ENCODE results near the gene ARHGAP9.
"Not testable (repeated sequence)": the region's sequence is repeated elsewhere in the genome, so short reads cannot be mapped to it uniquely, and the experiment has no call there.

Gene ARHGAP9

DNA sequence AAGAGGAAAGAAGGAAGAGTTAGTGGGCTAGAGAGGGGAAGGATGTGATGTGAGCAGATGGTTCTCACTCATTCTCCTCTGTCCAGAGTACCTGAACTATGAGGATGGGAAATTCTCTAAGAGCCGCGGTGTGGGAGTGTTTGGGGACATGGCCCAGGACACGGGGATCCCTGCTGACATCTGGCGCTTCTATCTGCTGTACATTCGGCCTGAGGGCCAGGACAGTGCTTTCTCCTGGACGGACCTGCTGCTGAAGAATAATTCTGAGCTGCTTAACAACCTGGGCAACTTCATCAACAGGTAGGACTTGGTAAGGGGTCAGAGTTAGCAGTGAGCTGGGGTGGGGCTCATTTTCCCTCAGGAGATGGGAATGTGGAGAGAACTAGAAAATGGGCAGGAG lies 33.0 kb upstream of the ARHGAP9 start:
- Histone ChIP-seq H3K27ac (ENCODE audit: low read depth, low read length) (no peak overlapping the region), H4K20me1 (ENCODE audit: control insufficient read depth, insufficient read depth, low read depth, low read length) (no peaks in the 10 kb centered on the region), H3K4me1 (ENCODE audit: control insufficient read depth, low read length) (peaks cover 6% of the 10 kb centered on the region; the same call in 1 of the 2 replicates), H3K4me2 (ENCODE audit: low read length) (no peak overlapping the region), H3K4me3 (ENCODE audit: low read length) (no peak overlapping the region), H3K9me3 (ENCODE audit: control insufficient read depth, insufficient read depth, low read length) (no peaks in the 10 kb centered on the region), H3K27me3 (ENCODE audit: control insufficient read depth, low read length) (no peaks in the 10 kb centered on the region), H3K9me2 (replicated peaks; ENCODE audit: control insufficient read depth, low read length) (no peaks in the 10 kb centered on the region), H3K79me2 (ENCODE audit: control insufficient read depth, low read length) (peaks cover 10% of the 10 kb centered on the region), H3K36me3 (ENCODE audit: control insufficient read depth, low read length) (peaks cover 78% of the 10 kb centered on the region), H3F3A (ENCODE audit: control insufficient read depth, insufficient read depth) (peaks cover 40% of the 10 kb centered on the region)
- TF ChIP-seq, protein P1, sequence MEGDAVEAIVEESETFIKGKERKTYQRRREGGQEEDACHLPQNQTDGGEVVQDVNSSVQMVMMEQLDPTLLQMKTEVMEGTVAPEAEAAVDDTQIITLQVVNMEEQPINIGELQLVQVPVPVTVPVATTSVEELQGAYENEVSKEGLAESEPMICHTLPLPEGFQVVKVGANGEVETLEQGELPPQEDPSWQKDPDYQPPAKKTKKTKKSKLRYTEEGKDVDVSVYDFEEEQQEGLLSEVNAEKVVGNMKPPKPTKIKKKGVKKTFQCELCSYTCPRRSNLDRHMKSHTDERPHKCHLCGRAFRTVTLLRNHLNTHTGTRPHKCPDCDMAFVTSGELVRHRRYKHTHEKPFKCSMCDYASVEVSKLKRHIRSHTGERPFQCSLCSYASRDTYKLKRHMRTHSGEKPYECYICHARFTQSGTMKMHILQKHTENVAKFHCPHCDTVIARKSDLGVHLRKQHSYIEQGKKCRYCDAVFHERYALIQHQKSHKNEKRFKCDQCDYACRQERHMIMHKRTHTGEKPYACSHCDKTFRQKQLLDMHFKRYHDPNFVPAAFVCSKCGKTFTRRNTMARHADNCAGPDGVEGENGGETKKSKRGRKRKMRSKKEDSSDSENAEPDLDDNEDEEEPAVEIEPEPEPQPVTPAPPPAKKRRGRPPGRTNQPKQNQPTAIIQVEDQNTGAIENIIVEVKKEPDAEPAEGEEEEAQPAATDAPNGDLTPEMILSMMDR (IDR thresholded peaks at IDR 0.05; ENCODE audit: low read depth, low read length, poor library complexity, severe bottlenecking) = no peak
- TF ChIP-seq EZH2phosphoT487 (IDR thresholded peaks at IDR 0.05; ENCODE audit: borderline replicate concordance, low read length) = no peak

DNA sequence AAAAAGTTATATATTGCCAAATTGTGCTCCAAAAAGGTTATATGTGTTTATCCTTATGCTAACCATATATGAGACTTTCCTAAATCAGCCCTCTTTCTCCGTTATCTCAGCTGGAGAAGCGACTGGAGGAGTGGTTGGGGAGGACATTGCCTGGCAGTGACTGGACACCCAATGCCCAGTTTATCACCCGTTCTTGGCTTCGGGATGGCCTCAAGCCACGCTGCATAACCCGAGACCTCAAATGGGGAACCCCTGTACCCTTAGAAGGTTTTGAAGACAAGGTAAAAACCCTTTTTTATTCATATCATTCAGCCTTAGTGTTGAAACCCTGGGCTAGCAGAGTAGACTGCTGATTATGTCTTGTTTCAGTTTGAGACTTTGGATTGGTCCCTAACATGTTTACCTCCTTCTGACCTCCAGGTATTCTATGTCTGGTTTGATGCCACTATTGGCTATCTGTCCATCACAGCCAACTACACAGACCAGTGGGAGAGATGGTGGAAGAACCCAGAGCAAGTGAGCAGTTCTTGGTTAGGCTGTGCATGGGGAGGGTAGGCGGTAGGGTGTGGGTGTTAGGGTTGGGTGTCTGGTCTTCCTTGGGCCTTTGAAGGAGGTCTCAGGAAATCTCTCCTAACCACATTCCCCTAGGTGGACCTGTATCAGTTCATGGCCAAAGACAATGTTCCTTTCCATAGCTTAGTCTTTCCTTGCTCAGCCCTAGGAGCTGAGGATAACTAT lies 32.1 kb upstream of the ARHGAP9 start:
- Histone ChIP-seq H3K4me3 (ENCODE audit: low read length) (no peak overlapping the region), H3K79me2 (ENCODE audit: control insufficient read depth, low read length) (peaks cover under 1% of the 10 kb centered on the region), H3K9me2 (replicated peaks; ENCODE audit: control insufficient read depth, low read length) (no peaks in the 10 kb centered on the region), H3K36me3 (ENCODE audit: control insufficient read depth, low read length) (peaks cover 69% of the 10 kb centered on the region), H3K9me3 (ENCODE audit: control insufficient read depth, insufficient read depth, low read length) (no peaks in the 10 kb centered on the region), H3K4me2 (ENCODE audit: low read length) (no peak overlapping the region), H3F3A (ENCODE audit: control insufficient read depth, insufficient read depth) (peaks cover 33% of the 10 kb centered on the region), H3K4me1 (ENCODE audit: control insufficient read depth, low read length) (no peaks in the 10 kb centered on the region), H3K27me3 (ENCODE audit: control insufficient read depth, low read length) (no peaks in the 10 kb centered on the region), H4K20me1 (ENCODE audit: control insufficient read depth, insufficient read depth, low read depth, low read length) (no peaks in the 10 kb centered on the region), H3K27ac (ENCODE audit: low read depth, low read length) (no peak overlapping the region)
- no peak for TF ChIP-seq EZH2phosphoT487 (IDR thresholded peaks at IDR 0.05; ENCODE audit: borderline replicate concordance, low read length)
- TF ChIP-seq, protein P1 (IDR thresholded peaks at IDR 0.05; ENCODE audit: low read depth, low read length, poor library complexity, severe bottlenecking) = no peak

DNA sequence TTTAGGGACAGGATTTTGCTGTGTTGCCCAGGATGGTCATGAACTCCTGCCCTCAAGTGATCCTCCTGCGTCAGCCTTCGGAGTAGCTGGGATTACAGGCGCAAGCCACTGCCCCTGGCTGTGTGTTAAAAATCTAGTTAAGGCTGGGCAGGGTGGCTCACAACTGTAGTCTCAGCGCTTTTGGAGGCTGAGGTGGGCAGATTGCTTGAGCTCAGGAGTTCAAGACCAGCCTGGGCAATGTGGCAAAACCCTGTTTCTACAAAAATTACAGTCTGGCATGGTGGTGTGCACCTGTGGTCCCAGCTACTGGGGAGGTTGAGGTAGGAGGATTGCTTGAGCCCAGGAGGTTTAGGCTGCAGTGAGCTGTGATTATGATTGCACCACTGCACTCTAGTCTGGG lies 31.5 kb upstream of the ARHGAP9 start:
- Histone ChIP-seq H3K9me2 (replicated peaks; ENCODE audit: control insufficient read depth, low read length) (no peaks in the 10 kb centered on the region), H3K27ac (ENCODE audit: low read depth, low read length) (no peak overlapping the region), H3F3A (ENCODE audit: control insufficient read depth, insufficient read depth) (peaks cover 28% of the 10 kb centered on the region), H3K9me3 (ENCODE audit: control insufficient read depth, insufficient read depth, low read length) (no peaks in the 10 kb centered on the region), H3K79me2 (ENCODE audit: control insufficient read depth, low read length) (no peaks in the 10 kb centered on the region), H4K20me1 (ENCODE audit: control insufficient read depth, insufficient read depth, low read depth, low read length) (no peaks in the 10 kb centered on the region), H3K27me3 (ENCODE audit: control insufficient read depth, low read length) (no peaks in the 10 kb centered on the region), H3K4me3 (ENCODE audit: low read length) (no peak overlapping the region), H3K4me2 (ENCODE audit: low read length) (no peak overlapping the region), H3K4me1 (ENCODE audit: control insufficient read depth, low read length) (no peaks in the 10 kb centered on the region), H3K36me3 (ENCODE audit: control insufficient read depth, low read length) (peaks cover 68% of the 10 kb centered on the region)
- TF ChIP-seq EZH2phosphoT487 (IDR thresholded peaks at IDR 0.05; ENCODE audit: borderline replicate concordance, low read length) = no peak
- TF ChIP-seq, protein P1 (IDR thresholded peaks at IDR 0.05; ENCODE audit: low read depth, low read length, poor library complexity, severe bottlenecking) = no peak

DNA sequence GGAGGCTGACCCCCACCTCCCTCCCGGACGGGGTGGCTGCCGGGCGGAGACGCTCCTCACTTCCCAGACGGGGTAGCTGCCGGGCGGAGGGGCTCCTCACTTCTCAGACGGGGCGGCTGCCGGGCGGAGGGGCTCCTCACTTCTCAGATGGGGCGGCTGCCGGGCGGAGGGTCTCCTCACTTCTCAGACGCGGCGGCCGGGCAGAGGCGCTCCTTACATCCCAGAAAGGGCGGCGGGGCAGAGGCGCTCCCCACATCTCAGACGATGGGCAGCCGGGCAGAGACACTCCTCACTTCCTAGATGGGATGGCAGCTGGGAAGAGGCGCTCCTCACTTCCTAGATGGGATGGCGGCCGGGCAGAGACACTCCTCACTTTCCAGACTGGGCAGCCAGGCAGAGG lies 28.1 kb upstream of the ARHGAP9 start:
- H3K27ac ChIP-seq (ENCODE audit: low read depth, low read length); H3K4me3 ChIP-seq (ENCODE audit: low read length); H3K4me2 ChIP-seq (ENCODE audit: low read length); H3K27me3 ChIP-seq (ENCODE audit: control insufficient read depth, low read length); H3K4me1 ChIP-seq (ENCODE audit: control insufficient read depth, low read length); H3K79me2 ChIP-seq (ENCODE audit: control insufficient read depth, low read length); H4K20me1 ChIP-seq (ENCODE audit: control insufficient read depth, insufficient read depth, low read depth, low read length); H3K9me3 ChIP-seq (ENCODE audit: control insufficient read depth, insufficient read depth, low read length); H3K9me2 ChIP-seq (replicated peaks; ENCODE audit: control insufficient read depth, low read length): not testable (repeated sequence)
- Histone ChIP-seq H3K36me3 (ENCODE audit: control insufficient read depth, low read length) (peaks cover 68% of the 10 kb centered on the region), H3F3A (ENCODE audit: control insufficient read depth, insufficient read depth) (peaks cover 10% of the 10 kb centered on the region)

GRCh38 chr12:57506541-57506940 lies 26.9 kb upstream of the ARHGAP9 start:
- H3K36me3 ChIP-seq (ENCODE audit: control insufficient read depth, low read length) = peaks cover 66% of the 10 kb centered on the region
- H3K4me1 ChIP-seq (ENCODE audit: control insufficient read depth, low read length); H4K20me1 ChIP-seq (ENCODE audit: control insufficient read depth, insufficient read depth, low read depth, low read length); H3K9me3 ChIP-seq (ENCODE audit: control insufficient read depth, insufficient read depth, low read length); H3K79me2 ChIP-seq (ENCODE audit: control insufficient read depth, low read length); H3K27ac ChIP-seq (ENCODE audit: low read depth, low read length); H3K9me2 ChIP-seq (replicated peaks; ENCODE audit: control insufficient read depth, low read length); H3K4me3 ChIP-seq (ENCODE audit: low read length); H3K4me2 ChIP-seq (ENCODE audit: low read length); H3K27me3 ChIP-seq (ENCODE audit: control insufficient read depth, low read length); H3F3A ChIP-seq (ENCODE audit: control insufficient read depth, insufficient read depth): not testable (repeated sequence)
